HepG2 (cell line): ENCODE measurements around the gene SVBP. TPM values are rescaled to one million over a fixed set of nuclear protein-coding genes. Genes with fewer than 3 reads are reported as not detected.

Experiments used
- ATAC-seq: fragments of 200-7000 bp; cut with Tn5 transposase; 3 replicates; pipeline ENCODE4 v1.9.1; 2020; ENCODE audit warnings: mild to moderate bottlenecking, moderate library complexity
- BruUV-seq: library from RNA; stranded (reverse); fragments of 400-500 nt; replicated peaks from 2 replicates; lab custom pipeline; 2021; lab: Mats Ljungman, UMichigan
- CTCF ChIA-PET: fragments of 300-600 bp; formaldehyde crosslinking; extraction: SDS; loops from one replicate; lab custom pipeline; 2021; ENCODE audit warnings: low total read pairs, inconsistent platforms, low intra/inter-chr PET ratio; lab: Yijun Ruan, JAX
- POLR2A ChIA-PET: fragments of 350-600 bp; sonication (Branson Sonifier 250); formaldehyde crosslinking; loops from one replicate; lab custom pipeline; 2020; ENCODE audit warnings: antibody characterized with exemption, inconsistent platforms; lab: Yijun Ruan, JAX
- DNase-seq: peaks from one replicate; pipeline ENCODE4 v3.0.0-alpha.2; 2015; ENCODE audit warnings: low spot score
- FAIRE-seq: peaks from 3 replicates; lab custom pipeline; 2011; peaks lifted over from hg19 to GRCh38; lab: Jason Lieb, UNC
- H2AFZ ChIP-seq: one replicate; pipeline ENCODE4 v1.6.1; 2011; ENCODE audit warnings: low read length, inconsistent platforms
- H3K27ac ChIP-seq: fragments of 300-600 bp; 3 replicates; pipeline ENCODE4 v1.8.0; 2011; ENCODE audit warnings: mixed run types, mild to moderate bottlenecking, mixed read lengths, low read length, inconsistent platforms; ENCODE audit not compliant: insufficient read depth; ENCODE audit errors: extremely low read length
- H3K27me3 ChIP-seq, 2 experiments: fragments of 200-600 bp in 1 of 2; 2 replicates in 1 of 2; 3 replicates in 1 of 2; pipeline versions ENCODE4 v1.6.0 to v1.8.0; 2011; ENCODE audit warnings: low read length in 2 of 2, mild to moderate bottlenecking in 2 of 2, moderate library complexity in 2 of 2, inconsistent platforms in 1 of 2; ENCODE audit not compliant: insufficient read depth in 2 of 2, control insufficient read depth in 1 of 2
- H3K36me3 ChIP-seq, 2 experiments: fragments of 200-600 bp in 1 of 2; replicated peaks in 1 of 2; 2 replicates in 1 of 2; 3 replicates in 1 of 2; pipeline versions ENCODE4 v1.5.1 to v1.8.0; 2011; ENCODE audit warnings: low read length in 2 of 2, inconsistent platforms in 1 of 2; ENCODE audit not compliant: insufficient read depth in 2 of 2, control insufficient read depth in 1 of 2
- H3K4me1 ChIP-seq: 2 replicates; pipeline ENCODE4 v1.5.1; 2012; ENCODE audit warnings: low read length, inconsistent platforms; ENCODE audit not compliant: insufficient read depth
- H3K4me2 ChIP-seq: 2 replicates; pipeline ENCODE4 v1.6.0; 2011; ENCODE audit warnings: low read depth, low read length, inconsistent platforms
- H3K4me3 ChIP-seq, 3 experiments: fragments of 200-600 bp in 1 of 3; sonication (generic), shearing (Covaris generic) in 1 of 3; replicated peaks in 1 of 3; 2 replicates each; pipeline ENCODE4 v1.5.1; 2011 to 2016; ENCODE audit warnings: low read length in 3 of 3, inconsistent platforms in 2 of 3, low read depth in 2 of 3, mild to moderate bottlenecking in 2 of 3, control low read depth in 1 of 3, mixed read lengths in 1 of 3; ENCODE audit not compliant: insufficient read depth in 1 of 3
- H3K79me2 ChIP-seq: one replicate; pipeline ENCODE4 v1.6.1; 2011; ENCODE audit warnings: low read length, inconsistent platforms; ENCODE audit not compliant: insufficient read depth
- H3K9ac ChIP-seq: 2 replicates; pipeline ENCODE4 v1.6.0; 2011; ENCODE audit warnings: mild to moderate bottlenecking, low read depth, low read length, inconsistent platforms; ENCODE audit not compliant: insufficient read depth
- H3K9me3 ChIP-seq: 2 replicates; pipeline ENCODE4 v1.5.1; 2012; ENCODE audit warnings: mild to moderate bottlenecking, low read length
- H4K20me1 ChIP-seq: 2 replicates; pipeline ENCODE4 v1.6.0; 2011; ENCODE audit warnings: inconsistent platforms, mild to moderate bottlenecking, low read length, moderate library complexity; ENCODE audit not compliant: insufficient read depth
- HOXD1 ChIP-seq: sonication (generic); formaldehyde crosslinking; IDR thresholded peaks from 2 replicates; pipeline ENCODE4 v1.5.0; 2020; ENCODE audit warnings: missing genetic modification reagents
- KAT7 ChIP-seq: IDR thresholded peaks from 2 replicates; pipeline ENCODE4 v1.6.1; 2018; ENCODE audit warnings: borderline replicate concordance, missing compliant biosample characterization
- NFE2L1 ChIP-seq: sonication (generic); formaldehyde crosslinking; IDR thresholded peaks from 2 replicates; pipeline ENCODE4 v1.4.0; 2020; ENCODE audit warnings: missing genetic modification reagents, mild to moderate bottlenecking, borderline replicate concordance
- TAF1 ChIP-seq: sonication (generic); formaldehyde crosslinking; IDR thresholded peaks from 2 replicates; pipeline ENCODE4 v1.4.0; 2020; ENCODE audit warnings: missing genetic modification reagents
- ZNF720 ChIP-seq: sonication (generic); formaldehyde crosslinking; IDR thresholded peaks from 2 replicates; pipeline ENCODE4 v1.4.0; 2020; ENCODE audit warnings: missing genetic modification reagents
- ZNF747 ChIP-seq: sonication (generic); formaldehyde crosslinking; IDR thresholded peaks from 2 replicates; pipeline ENCODE4 v1.8.1; 2023; ENCODE audit warnings: missing genetic modification reagents, mild to moderate bottlenecking, borderline replicate concordance
- WGBS: methylation state at CpG from one replicate; pipeline ENCODE4 v1.1.6; 2017; ENCODE audit warnings: low lambda C conversion rate; 5-methylcytosine and 5-hydroxymethylcytosine counted together
- in situ Hi-C: cut with HindIII; loops from 2 replicates; pipeline ENCODE4 v1.10.0; 2017; ENCODE audit warnings: low pct_unique_long_range_greater_than_20kb; ENCODE audit not compliant: extremely low pct_ligation_motif_present
- intact Hi-C: fragments of 100-400 bp; cut with micrococcal nuclease; formaldehyde crosslinking; loops from one replicate; pipeline ENCODE4 v1.10.0; 2022; ENCODE audit not compliant: unreplicated experiment
- polyA plus RNA-seq, 8 experiments: library from polyadenylated mRNA; depleted of rRNA in 3 of 8; stranded (reverse) in 7 of 8; unstranded in 1 of 8; fragments of >200 nt; fragmentation: Illumina TruSeq in 4 of 8; extraction: Trizol in 4 of 8; gene quantifications; 2 replicates each; pipeline versions ENCODE4 v1.2.1 to v1.2.3, GENCODE V29; 2011 to 2016; ENCODE audit warnings: low read depth in 4 of 8, missing spikeins in 1 of 8, mixed read lengths in 1 of 8; ENCODE audit not compliant: insufficient read depth in 1 of 8
- total RNA-seq, 5 experiments: library from RNA; depleted of rRNA; stranded (reverse); fragments of >200 nt; fragmentation: Illumina TruSeq; extraction: Trizol; gene quantifications; 2 replicates each; pipeline ENCODE4 v1.2.3, GENCODE V29; 2016; ENCODE audit warnings: low read depth in 1 of 5
- TF ChIP-seq, protein P1 (sequence below): sonication (generic); formaldehyde crosslinking; IDR thresholded peaks from 2 replicates; pipeline ENCODE4 v1.4.0; 2020; ENCODE audit warnings: missing genetic modification reagents
- TF ChIP-seq, protein P2 (sequence below): sonication (generic); formaldehyde crosslinking; IDR thresholded peaks from 2 replicates; pipeline ENCODE4; 2020; ENCODE audit warnings: missing genetic modification reagents, mild to moderate bottlenecking, borderline replicate concordance
- TF ChIP-seq, protein P3 (sequence below): sonication (generic); formaldehyde crosslinking; IDR thresholded peaks from 2 replicates; pipeline ENCODE4 v1.4.0; 2020; ENCODE audit warnings: low read depth, missing genetic modification reagents

The SVBP gene
- total and polyA plus RNA-seq, 2 of the 13 experiments (the other 11 are each of a cell fraction or from before 2014, with no cell fraction given), result 28.8 to 48.2 TPM

DNA sequence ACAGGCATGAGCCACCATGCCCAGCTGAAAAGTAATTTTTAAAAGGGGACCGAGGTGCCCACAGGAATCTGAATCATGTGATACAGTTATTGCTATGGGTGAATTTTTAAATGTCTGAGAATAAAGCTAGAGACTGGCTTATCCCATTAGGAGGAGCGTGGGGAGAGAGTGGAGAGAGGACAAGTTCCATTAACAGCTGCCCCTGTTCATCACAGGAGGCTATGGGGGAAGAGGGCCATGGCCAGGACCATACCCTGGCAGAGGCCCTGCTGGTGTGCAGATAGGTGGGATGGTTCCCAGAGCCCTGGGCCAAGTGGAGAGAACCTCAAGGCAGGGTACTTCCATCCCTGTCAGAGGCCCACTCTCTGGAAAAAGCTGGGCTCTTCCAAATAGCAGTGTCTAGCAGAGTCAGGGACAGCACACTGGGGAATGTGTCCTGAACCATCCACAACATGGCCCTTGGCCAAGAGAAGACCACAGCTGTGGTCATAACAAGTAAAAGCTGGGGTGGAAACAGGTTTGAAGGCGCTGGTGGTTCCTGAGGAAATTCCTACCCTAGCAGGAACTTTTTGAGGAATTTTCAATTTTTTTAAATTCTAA is 15.5 kb upstream of the SVBP start:
- in situ Hi-C loops (no loop called here), intact Hi-C loops (no loop called here)
- no peaks in the 10 kb centered on the region for H3K27me3 ChIP-seq
- CTCF ChIA-PET, result no interaction called here
- H3K4me3 ChIP-seq, result no peak overlapping the region
- H3K9ac ChIP-seq, result no peak overlapping the region
- H3K4me1 ChIP-seq, result no peaks in the 10 kb centered on the region
- H3K9me3 ChIP-seq, result no peaks in the 10 kb centered on the region
- no peaks in the 10 kb centered on the region for H3K36me3 ChIP-seq
- no peaks in the 10 kb centered on the region for H3K79me2 ChIP-seq
- H3K4me2 ChIP-seq, result no peak overlapping the region
- H4K20me1 ChIP-seq, result no peaks in the 10 kb centered on the region
- H3K27ac ChIP-seq, result no peak overlapping the region
- ATAC-seq, result no peak
- BruUV-seq, result no TSS peak
- POLR2A ChIA-PET, result no interaction called here
- 89% methylated on average over 3 of the region's 3 CpGs for WGBS
- no peak for DNase-seq
- no peak overlapping the region for H2AFZ ChIP-seq
- TF ChIP-seq, protein P1, sequence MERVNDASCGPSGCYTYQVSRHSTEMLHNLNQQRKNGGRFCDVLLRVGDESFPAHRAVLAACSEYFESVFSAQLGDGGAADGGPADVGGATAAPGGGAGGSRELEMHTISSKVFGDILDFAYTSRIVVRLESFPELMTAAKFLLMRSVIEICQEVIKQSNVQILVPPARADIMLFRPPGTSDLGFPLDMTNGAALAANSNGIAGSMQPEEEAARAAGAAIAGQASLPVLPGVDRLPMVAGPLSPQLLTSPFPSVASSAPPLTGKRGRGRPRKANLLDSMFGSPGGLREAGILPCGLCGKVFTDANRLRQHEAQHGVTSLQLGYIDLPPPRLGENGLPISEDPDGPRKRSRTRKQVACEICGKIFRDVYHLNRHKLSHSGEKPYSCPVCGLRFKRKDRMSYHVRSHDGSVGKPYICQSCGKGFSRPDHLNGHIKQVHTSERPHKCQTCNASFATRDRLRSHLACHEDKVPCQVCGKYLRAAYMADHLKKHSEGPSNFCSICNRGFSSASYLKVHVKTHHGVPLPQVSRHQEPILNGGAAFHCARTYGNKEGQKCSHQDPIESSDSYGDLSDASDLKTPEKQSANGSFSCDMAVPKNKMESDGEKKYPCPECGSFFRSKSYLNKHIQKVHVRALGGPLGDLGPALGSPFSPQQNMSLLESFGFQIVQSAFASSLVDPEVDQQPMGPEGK, result no peak
- TF ChIP-seq TAF1, result no peak
- TF ChIP-seq KAT7 (CRISPR knock-in tag), result no peak
- no peak for TF ChIP-seq ZNF720 (CRISPR knock-in tag)
- no peak for TF ChIP-seq NFE2L1 (CRISPR knock-in tag)
- no peak for FAIRE-seq

DNA sequence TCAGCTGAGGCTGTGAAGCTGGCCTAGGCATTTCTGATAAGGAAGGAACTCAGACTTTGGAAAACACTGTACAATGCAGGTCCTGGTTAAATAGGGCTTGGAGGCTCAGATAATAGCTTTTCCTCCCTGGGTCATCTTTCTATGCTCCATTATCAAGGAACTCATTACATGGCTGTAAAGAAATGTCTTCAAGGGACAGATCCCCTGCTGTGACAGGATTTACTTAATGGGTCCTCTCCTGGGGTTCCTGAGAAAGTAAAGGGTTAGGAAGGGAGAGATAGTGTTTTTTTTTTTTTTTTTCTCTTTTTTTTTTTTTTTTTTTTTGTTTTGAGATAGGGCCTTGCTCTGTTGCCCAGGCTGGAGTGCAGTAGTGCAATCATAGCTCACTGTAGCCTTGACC is 14.1 kb upstream of the SVBP start:
- Histone ChIP-seq H3K9me3 (no peaks in the 10 kb centered on the region), H3K27me3 (no peaks in the 10 kb centered on the region), H3K4me2 (no peak overlapping the region), H3K79me2 (no peaks in the 10 kb centered on the region), H3K36me3 (no peaks in the 10 kb centered on the region), H3K4me3 (no peak overlapping the region), H3K9ac (no peak overlapping the region), H2AFZ (no peak overlapping the region), H3K4me1 (no peaks in the 10 kb centered on the region), H4K20me1 (no peaks in the 10 kb centered on the region), H3K27ac (no peak overlapping the region)
- ChIA-PET POLR2A (interaction anchor here (0.7 kb wide), 1 partner anchor 148 kb away, joined by 4 read pairs; no protein-coding TSS in a partner anchor), CTCF (no interaction called here)
- no TSS peak for BruUV-seq
- no peak for FAIRE-seq
- DNase-seq, result no peak
- in situ Hi-C loops (no loop called here), intact Hi-C loops (no loop called here)
- no peak for ATAC-seq
- TF ChIP-seq, protein P2, sequence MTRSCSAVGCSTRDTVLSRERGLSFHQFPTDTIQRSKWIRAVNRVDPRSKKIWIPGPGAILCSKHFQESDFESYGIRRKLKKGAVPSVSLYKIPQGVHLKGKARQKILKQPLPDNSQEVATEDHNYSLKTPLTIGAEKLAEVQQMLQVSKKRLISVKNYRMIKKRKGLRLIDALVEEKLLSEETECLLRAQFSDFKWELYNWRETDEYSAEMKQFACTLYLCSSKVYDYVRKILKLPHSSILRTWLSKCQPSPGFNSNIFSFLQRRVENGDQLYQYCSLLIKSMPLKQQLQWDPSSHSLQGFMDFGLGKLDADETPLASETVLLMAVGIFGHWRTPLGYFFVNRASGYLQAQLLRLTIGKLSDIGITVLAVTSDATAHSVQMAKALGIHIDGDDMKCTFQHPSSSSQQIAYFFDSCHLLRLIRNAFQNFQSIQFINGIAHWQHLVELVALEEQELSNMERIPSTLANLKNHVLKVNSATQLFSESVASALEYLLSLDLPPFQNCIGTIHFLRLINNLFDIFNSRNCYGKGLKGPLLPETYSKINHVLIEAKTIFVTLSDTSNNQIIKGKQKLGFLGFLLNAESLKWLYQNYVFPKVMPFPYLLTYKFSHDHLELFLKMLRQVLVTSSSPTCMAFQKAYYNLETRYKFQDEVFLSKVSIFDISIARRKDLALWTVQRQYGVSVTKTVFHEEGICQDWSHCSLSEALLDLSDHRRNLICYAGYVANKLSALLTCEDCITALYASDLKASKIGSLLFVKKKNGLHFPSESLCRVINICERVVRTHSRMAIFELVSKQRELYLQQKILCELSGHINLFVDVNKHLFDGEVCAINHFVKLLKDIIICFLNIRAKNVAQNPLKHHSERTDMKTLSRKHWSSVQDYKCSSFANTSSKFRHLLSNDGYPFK, result no peak
- TF ChIP-seq ZNF747 (CRISPR knock-in tag) (no peak), HOXD1 (no peak)
- TF ChIP-seq, protein P3, sequence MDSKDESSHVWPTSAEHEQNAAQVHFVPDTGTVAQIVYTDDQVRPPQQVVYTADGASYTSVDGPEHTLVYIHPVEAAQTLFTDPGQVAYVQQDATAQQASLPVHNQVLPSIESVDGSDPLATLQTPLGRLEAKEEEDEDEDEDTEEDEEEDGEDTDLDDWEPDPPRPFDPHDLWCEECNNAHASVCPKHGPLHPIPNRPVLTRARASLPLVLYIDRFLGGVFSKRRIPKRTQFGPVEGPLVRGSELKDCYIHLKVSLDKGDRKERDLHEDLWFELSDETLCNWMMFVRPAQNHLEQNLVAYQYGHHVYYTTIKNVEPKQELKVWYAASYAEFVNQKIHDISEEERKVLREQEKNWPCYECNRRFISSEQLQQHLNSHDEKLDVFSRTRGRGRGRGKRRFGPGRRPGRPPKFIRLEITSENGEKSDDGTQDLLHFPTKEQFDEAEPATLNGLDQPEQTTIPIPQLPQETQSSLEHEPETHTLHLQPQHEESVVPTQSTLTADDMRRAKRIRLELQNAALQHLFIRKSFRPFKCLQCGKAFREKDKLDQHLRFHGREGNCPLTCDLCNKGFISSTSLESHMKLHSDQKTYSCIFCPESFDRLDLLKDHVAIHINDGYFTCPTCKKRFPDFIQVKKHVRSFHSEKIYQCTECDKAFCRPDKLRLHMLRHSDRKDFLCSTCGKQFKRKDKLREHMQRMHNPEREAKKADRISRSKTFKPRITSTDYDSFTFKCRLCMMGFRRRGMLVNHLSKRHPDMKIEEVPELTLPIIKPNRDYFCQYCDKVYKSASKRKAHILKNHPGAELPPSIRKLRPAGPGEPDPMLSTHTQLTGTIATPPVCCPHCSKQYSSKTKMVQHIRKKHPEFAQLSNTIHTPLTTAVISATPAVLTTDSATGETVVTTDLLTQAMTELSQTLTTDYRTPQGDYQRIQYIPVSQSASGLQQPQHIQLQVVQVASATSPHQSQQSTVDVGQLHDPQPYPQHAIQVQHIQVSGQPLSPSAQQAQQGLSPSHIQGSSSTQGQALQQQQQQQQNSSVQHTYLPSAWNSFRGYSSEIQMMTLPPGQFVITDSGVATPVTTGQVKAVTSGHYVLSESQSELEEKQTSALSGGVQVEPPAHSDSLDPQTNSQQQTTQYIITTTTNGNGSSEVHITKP (CRISPR knock-in tag), result no peak
